Stomach (tissue), 4 donors: ENCODE data around the gene CDK13.

Experiments
- EP300 ChIP-seq: sonication (generic); formaldehyde crosslinking; IDR thresholded peaks from one replicate; pipeline ENCODE4 v1.6.1; 2017; ENCODE audit warnings: antibody characterized with exemption
- POLR2A ChIP-seq, 4 donors: fragments of 450-650 bp; IDR thresholded peaks; one replicate each; pipeline ENCODE4 v1.6.1; 2016; ENCODE audit warnings: antibody characterized with exemption in 4 of 4, control low read depth in 2 of 4, mild to moderate bottlenecking in 1 of 4, moderate library complexity in 1 of 4
- TF ChIP-seq, protein P1 (sequence below), 7 experiments: fragments of 450-650 bp in 4 of 7; fragments of 200-600 bp in 3 of 7; sonication (generic) in 3 of 7; IDR thresholded peaks; one replicate each; pipeline ENCODE4 v1.5.1; 2016 to 2019; ENCODE audit warnings: antibody characterized with exemption in 7 of 7, control low read depth in 2 of 7, mild to moderate bottlenecking in 1 of 7

- TF ChIP-seq, protein P1, sequence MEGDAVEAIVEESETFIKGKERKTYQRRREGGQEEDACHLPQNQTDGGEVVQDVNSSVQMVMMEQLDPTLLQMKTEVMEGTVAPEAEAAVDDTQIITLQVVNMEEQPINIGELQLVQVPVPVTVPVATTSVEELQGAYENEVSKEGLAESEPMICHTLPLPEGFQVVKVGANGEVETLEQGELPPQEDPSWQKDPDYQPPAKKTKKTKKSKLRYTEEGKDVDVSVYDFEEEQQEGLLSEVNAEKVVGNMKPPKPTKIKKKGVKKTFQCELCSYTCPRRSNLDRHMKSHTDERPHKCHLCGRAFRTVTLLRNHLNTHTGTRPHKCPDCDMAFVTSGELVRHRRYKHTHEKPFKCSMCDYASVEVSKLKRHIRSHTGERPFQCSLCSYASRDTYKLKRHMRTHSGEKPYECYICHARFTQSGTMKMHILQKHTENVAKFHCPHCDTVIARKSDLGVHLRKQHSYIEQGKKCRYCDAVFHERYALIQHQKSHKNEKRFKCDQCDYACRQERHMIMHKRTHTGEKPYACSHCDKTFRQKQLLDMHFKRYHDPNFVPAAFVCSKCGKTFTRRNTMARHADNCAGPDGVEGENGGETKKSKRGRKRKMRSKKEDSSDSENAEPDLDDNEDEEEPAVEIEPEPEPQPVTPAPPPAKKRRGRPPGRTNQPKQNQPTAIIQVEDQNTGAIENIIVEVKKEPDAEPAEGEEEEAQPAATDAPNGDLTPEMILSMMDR (IDR thresholded peaks at IDR 0.05): no peak
- TF ChIP-seq EP300 (no peak), POLR2A (IDR thresholded peaks at IDR 0.05) (no peak)
Measured at GRCh38 chr7:40073239-40073638, 123.2 kb downstream of the CDK13 start.
